ENCODE measurements around the gene FLCN.
"Not testable (repeated sequence)": the region's sequence is repeated elsewhere in the genome, so short reads cannot be mapped to it uniquely, and the experiment has no call there.

FLCN gene

GRCh38 chr17:17189559-17189958 is 47.4 kb downstream of the FLCN start:
- in situ Hi-C loops (cut with HindIII; ENCODE audit: low sequenced_read_pairs): no loop called here
- DNase-seq (ENCODE audit: low read depth, low spot score): no peak
- no peak for TF ChIP-seq CTCF (IDR thresholded peaks at IDR 0.05; ENCODE audit: low read depth, low read length)
- no peak overlapping the region for H3K4me3 ChIP-seq (ENCODE audit: low read depth, low read length)

- no peak for TF ChIP-seq CTCF (IDR thresholded peaks at IDR 0.05; ENCODE audit: low read depth, low read length)
- in situ Hi-C loops (cut with HindIII; ENCODE audit: low sequenced_read_pairs): no loop called here
- H3K4me3 ChIP-seq (ENCODE audit: low read depth, low read length): no peak overlapping the region
- DNase-seq (ENCODE audit: low read depth, low spot score): no peak
Observed at GRCh38 chr17:17188586-17188985, 48.4 kb downstream of the FLCN start.

- no peak for TF ChIP-seq CTCF (IDR thresholded peaks at IDR 0.05; ENCODE audit: low read depth, low read length)
- in situ Hi-C loops (cut with HindIII; ENCODE audit: low sequenced_read_pairs): no loop called here
- H3K4me3 ChIP-seq (ENCODE audit: low read depth, low read length): no peak overlapping the region
- DNase-seq (ENCODE audit: low read depth, low spot score): peak; percentile 13
Observed at GRCh38 chr17:17186551-17187505, 50.1 kb downstream of the FLCN start.

GRCh38 chr17:17186051-17186450 is 50.9 kb downstream of the FLCN start:
- DNase-seq (ENCODE audit: low read depth, low spot score): no peak
- in situ Hi-C loops (cut with HindIII; ENCODE audit: low sequenced_read_pairs): no loop called here
- no peak for TF ChIP-seq CTCF (IDR thresholded peaks at IDR 0.05; ENCODE audit: low read depth, low read length)
- no peak overlapping the region for H3K4me3 ChIP-seq (ENCODE audit: low read depth, low read length)

- in situ Hi-C loops (cut with HindIII; ENCODE audit: low sequenced_read_pairs); DNase-seq (ENCODE audit: low read depth, low spot score); H3K4me3 ChIP-seq (ENCODE audit: low read depth, low read length): not testable (repeated sequence)
Observed at GRCh38 chr17:17184985-17185757, 51.8 kb downstream of the FLCN start.

GRCh38 chr17:17183744-17184143 is 53.2 kb downstream of the FLCN start:
- TF ChIP-seq CTCF (IDR thresholded peaks at IDR 0.05; ENCODE audit: low read depth, low read length): no peak
- in situ Hi-C loops (cut with HindIII; ENCODE audit: low sequenced_read_pairs): no loop called here
- DNase-seq (ENCODE audit: low read depth, low spot score): no peak
- no peak overlapping the region for H3K4me3 ChIP-seq (ENCODE audit: low read depth, low read length)

Measured in astrocyte of the spinal cord (primary cell).